Endothelial cell (in vitro differentiated cells): Measurements from ENCODE around the gene TMEM170A. TPM values are rescaled to one million over a fixed set of nuclear protein-coding genes. Genes with fewer than 3 reads are reported as not detected.

Experiments
- DNase-seq: peaks from one replicate; pipeline ENCODE4 v3.0.0; 2021; ENCODE audit warnings: low spot score
- H3K27ac Mint-ChIP-seq: one replicate; pipeline ENCODE4 v1.8.0; 2021; ENCODE audit warnings: mixed read lengths, inconsistent platforms; ENCODE audit not compliant: unreplicated experiment
- H3K27me3 Mint-ChIP-seq: one replicate; pipeline ENCODE4 v1.8.0; 2021; ENCODE audit warnings: mild to moderate bottlenecking, moderate library complexity, mixed read lengths, inconsistent platforms; ENCODE audit not compliant: unreplicated experiment
- H3K36me3 Mint-ChIP-seq: one replicate; pipeline ENCODE4 v1.8.0; 2021; ENCODE audit warnings: mild to moderate bottlenecking, low read depth, mixed read lengths, inconsistent platforms; ENCODE audit not compliant: unreplicated experiment
- H3K4me1 Mint-ChIP-seq: one replicate; pipeline ENCODE4 v1.8.0; 2021; ENCODE audit warnings: mild to moderate bottlenecking, mixed read lengths, inconsistent platforms; ENCODE audit not compliant: unreplicated experiment
- H3K4me3 Mint-ChIP-seq: one replicate; pipeline ENCODE4 v1.8.0; 2021; ENCODE audit warnings: mild to moderate bottlenecking, mixed read lengths, inconsistent platforms; ENCODE audit not compliant: unreplicated experiment
- H3K9me3 Mint-ChIP-seq: one replicate; pipeline ENCODE4 v1.8.0; 2021; ENCODE audit warnings: mixed read lengths, inconsistent platforms; ENCODE audit not compliant: unreplicated experiment
- CTCF ChIP-seq: fragments of 200-600 bp; sonication (generic); IDR thresholded peaks from one replicate; pipeline ENCODE4 v1.5.0; 2021; ENCODE audit warnings: antibody characterized with exemption; ENCODE audit not compliant: unreplicated experiment
- total RNA-seq: library from RNA; stranded (reverse); fragmentation: NEBNext Ultra II Directional; extraction: Animal tissue kit (Norgen Biotek cat#: 25700); gene quantifications from one replicate; pipeline ENCODE4 v1.2.1, GENCODE V29; 2021; ENCODE audit not compliant: unreplicated experiment

Gene TMEM170A
- total RNA-seq, 1 donor from 2014 or later: 38.0 TPM

GRCh38 chr16:75486014-75486675, 21.7 kb upstream of the TMEM170A start:
- Mint-ChIP-seq H3K36me3 (peaks cover 4% of the 10 kb centered on the region), H3K27me3 (peaks cover 2% of the 10 kb centered on the region), H3K4me1 (peaks cover 11% of the 10 kb centered on the region), H3K9me3 (no peaks in the 10 kb centered on the region), H3K27ac (no peak overlapping the region), H3K4me3 (no peak overlapping the region)
- DNase-seq: no peak
- no peak for TF ChIP-seq CTCF

GRCh38 chr16:75485230-75486013, 20.9 kb upstream of the TMEM170A start:
- Mint-ChIP-seq H3K27ac (no peak overlapping the region), H3K36me3 (peaks cover 4% of the 10 kb centered on the region), H3K27me3 (peaks cover 2% of the 10 kb centered on the region), H3K9me3 (no peaks in the 10 kb centered on the region), H3K4me3 (no peak overlapping the region), H3K4me1 (peaks cover 11% of the 10 kb centered on the region)
- no peak for TF ChIP-seq CTCF
- no peak for DNase-seq

- no peak for TF ChIP-seq CTCF
- Mint-ChIP-seq H3K27me3 (peaks cover 2% of the 10 kb centered on the region), H3K4me3 (no peak overlapping the region), H3K27ac (no peak overlapping the region), H3K36me3 (no peaks in the 10 kb centered on the region), H3K9me3 (no peaks in the 10 kb centered on the region), H3K4me1 (peaks cover 11% of the 10 kb centered on the region)
- DNase-seq: no peak
These were observed 18.7 kb upstream of the TMEM170A start for GRCh38 chr16:75483222-75483621.

GRCh38 chr16:75482434-75483205, 18.1 kb upstream of the TMEM170A start:
- no peak for TF ChIP-seq CTCF
- Mint-ChIP-seq H3K36me3 (no peaks in the 10 kb centered on the region), H3K27ac (no peak overlapping the region), H3K4me3 (no peak overlapping the region), H3K9me3 (no peaks in the 10 kb centered on the region), H3K27me3 (peaks cover 2% of the 10 kb centered on the region), H3K4me1 (peaks cover 11% of the 10 kb centered on the region)
- DNase-seq: no peak
